Measurements from ENCODE around the gene SLC25A30.
"Not testable (repeated sequence)": the region's sequence is repeated elsewhere in the genome, so short reads cannot be mapped to it uniquely, and the experiment has no call there.

- TF ChIP-seq FOXK2 (conservative IDR thresholded peaks at IDR 0.05 in 1 of 2, IDR thresholded peaks at IDR 0.05 in 1 of 2; ENCODE audit: low read depth in 2 of 2); THRB (CRISPR knock-in tag; conservative IDR thresholded peaks at IDR 0.05); EZH2 (IDR thresholded peaks at IDR 0.05; ENCODE audit: borderline replicate concordance, low read depth, low read length); RCOR1 (IDR thresholded peaks at IDR 0.05; ENCODE audit: borderline replicate concordance in 1 of 2, low read depth in 2 of 2, low read length in 2 of 2); GATAD2B (IDR thresholded peaks at IDR 0.05; ENCODE audit: borderline replicate concordance); CTCF (IDR thresholded peaks at IDR 0.05 in 2 of 3, conservative IDR thresholded peaks at IDR 0.05 in 1 of 3; ENCODE audit: insufficient read depth in 2 of 3, low read depth in 1 of 3, low read length in 3 of 3); EP300 (IDR thresholded peaks at IDR 0.05; ENCODE audit: low read length); PREB (CRISPR knock-in tag; IDR thresholded peaks at IDR 0.05); GTF3C2 (IDR thresholded peaks at IDR 0.05; ENCODE audit: borderline replicate concordance, extremely low read depth, insufficient read length); ZNF165 (CRISPR knock-in tag; IDR thresholded peaks at IDR 0.05; ENCODE audit: borderline replicate concordance): not testable (repeated sequence)
Observed at GRCh38 chr13:45344064-45344463, 74.1 kb downstream of the SLC25A30 start.

All from K562 (cell line).